Activated gamma-delta T cell treated with anti-CD3 and anti-CD28 coated beads, Interleukin-2, amount 50 U/mL, for 16 hours (primary cell): ENCODE measurements around the gene RXRB.
"Not testable (repeated sequence)": the region's sequence is repeated elsewhere in the genome, so short reads cannot be mapped to it uniquely, and the experiment has no call there.

ENCODE experiments used
- DNase-seq: peaks from one replicate; pipeline ENCODE4 v3.0.0-alpha.2; 2020; ENCODE audit warnings: low read depth

The RXRB gene

GRCh38 chr6:33200219-33201146 lies at the start of gene RXRB, which contains the start of gene SLC39A7:
TSS of gene RXRB (minus strand) at chr6:33200665. CDS start at chr6:33200476, 189 bp downstream.
TSS of gene SLC39A7 (plus strand) at chr6:33200867. CDS start at chr6:33201246, 379 bp downstream.
- peak; percentile 99 for DNase-seq

DNA sequence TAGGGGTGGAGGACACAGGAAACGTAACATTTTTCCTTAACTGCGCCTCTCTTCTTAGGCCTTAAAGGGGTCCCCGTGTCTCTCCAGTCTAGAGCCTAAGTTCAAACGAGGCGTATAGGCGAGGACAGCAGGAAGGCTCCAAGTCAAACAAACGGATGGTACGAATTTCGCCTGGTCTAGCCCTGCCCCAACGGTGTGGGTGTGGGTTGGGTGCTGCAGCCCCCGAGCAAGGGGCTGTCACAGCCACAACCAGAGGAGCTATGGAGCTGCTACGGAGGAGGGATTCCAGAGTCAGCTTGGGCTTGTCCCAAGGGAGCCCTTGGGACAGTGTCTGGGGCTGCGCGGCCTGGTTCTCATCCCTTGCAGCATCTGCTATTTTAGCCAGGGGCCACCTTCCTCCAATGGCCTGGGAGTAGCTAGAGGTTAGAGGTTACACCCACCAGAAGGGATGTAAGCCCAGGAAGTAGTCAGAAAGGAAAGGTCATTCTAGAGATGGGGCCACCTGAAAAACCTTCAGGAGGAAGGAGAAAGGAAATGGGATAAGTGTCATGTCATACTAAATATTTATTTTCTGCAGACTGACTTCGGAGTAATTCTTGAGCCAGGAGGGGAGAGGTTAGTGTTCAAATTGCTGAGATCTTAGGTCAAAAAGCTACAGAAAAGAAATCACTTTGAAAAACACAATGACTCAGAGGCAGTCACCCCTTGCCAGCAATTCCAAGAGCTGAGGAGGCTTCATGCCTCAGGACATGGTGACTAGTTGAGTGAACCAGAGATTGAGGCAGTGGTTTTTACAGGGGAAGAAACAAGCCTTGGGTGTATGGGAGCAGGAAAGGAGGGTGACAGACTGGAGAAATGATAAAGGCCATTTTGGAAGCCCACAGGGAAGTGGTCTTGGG lies 49.5 kb upstream of the RXRB start:
- DNase-seq, result no peak

DNA sequence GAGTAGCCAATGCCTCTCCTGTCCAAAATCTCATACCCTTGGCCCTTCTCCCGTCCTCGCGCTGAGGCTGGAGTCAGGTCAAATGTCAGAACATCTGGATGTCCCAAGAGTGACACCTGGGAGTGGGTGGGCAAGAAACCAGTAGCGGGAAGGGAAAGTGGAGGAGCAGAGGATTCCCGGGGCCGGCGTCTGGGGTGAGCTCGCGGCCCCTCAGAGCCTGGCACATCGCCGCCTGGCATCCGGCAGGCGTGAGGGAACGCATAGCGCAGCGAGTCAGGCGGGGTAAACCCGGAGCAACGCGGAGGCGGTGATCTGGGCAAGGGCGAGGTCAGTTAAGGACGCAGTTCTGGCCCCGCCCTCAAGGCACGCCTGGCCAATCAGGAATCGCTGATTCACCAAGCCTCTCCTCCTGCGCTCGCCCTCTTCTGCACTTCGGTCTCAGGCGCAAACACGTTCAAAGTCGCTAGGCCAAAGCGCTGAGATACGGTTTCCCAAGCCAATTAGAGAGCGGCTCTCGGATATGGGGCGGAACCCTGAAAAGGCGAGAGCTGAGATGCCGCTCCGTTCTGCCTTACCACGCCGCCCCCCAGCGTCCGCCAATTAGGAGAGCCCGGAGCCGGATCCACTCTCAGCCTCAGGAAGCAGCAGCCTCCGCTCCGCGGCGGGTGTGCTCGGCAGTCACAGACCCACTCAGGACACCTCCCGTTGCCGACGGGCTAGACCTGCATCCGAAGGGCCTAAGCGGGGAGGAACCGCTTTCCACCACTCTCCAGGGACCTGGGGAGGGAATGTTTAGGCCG lies 48.7 kb upstream of the RXRB start:
- DNase-seq, result peak; percentile 90

- no peak for DNase-seq
These were observed 48.1 kb upstream of the RXRB start for GRCh38 chr6:33248643-33248931.

DNA sequence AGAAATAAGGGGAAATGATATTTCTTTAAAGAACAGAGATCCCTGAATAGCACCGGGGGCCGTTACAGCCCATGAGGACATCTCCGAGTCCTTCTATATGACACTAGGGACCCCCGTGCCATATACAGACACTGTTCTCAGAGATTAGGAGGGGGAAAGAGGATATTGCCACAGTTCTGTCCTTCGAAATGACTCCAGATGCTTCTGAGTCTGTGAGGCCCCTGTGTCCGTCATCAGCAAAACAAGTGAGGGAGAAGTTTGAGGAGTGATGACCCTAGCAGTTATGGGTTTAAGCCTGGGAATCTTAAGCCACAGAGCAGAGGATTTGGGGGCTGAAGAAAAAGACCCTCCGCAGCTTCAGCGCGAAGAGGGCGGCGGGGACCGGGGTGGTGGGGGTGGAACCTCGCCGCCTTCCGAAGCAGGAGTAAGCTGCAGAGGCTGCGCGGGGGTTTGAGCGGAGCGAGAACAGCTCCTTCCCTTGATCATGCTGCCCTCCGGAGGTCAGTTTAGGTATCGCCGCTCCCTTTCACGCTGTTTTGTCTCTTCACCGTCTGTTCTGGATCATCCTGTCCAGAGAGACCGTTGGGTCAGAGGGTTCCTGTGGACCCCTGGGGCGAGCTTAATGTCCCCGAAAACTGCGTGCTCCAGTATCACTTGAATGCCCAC lies 47.6 kb upstream of the RXRB start:
- DNase-seq, result peak; percentile 90

DNA sequence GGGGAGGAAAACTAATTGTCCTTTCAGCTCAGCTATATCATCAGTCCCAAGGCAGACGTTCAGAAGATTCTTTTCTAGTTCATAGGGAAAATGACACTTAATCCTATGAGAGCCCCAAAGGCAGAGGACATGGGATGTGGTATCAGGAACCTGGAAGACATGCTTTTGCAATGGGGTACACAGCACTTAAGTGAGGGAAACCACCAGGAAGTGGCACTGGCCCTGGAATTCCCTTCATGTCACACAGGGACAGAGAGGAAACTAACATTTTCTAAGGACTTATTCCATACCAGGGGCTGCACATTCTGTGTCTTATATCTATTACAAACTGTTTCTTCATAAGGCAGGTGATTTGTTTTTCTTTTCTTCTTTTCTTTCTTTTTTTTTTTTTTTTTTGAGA lies 43.0 kb upstream of the RXRB start:
- DNase-seq, result no peak

DNA sequence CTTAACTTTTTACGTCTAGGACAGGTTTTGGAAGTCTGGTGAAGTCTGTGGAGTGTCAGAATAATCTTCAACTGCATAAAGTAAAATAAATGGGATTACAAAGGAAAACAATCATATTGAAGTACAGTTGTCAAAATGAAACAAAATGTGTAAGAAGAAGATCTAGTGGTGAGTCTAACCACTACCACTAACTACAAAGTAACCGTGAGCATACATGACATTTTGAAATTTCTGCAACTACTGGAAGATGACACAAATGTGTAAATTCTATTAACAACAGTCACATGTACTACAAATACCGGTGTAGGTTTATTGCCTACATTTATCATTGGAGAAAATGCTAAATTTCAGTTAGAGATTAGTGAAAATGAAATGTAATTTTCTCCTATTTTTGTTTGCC lies 41.5 kb upstream of the RXRB start:
- DNase-seq, result no peak

- DNase-seq, result no peak
These were observed 37.3 kb upstream of the RXRB start for GRCh38 chr6:33237741-33238140.

DNA sequence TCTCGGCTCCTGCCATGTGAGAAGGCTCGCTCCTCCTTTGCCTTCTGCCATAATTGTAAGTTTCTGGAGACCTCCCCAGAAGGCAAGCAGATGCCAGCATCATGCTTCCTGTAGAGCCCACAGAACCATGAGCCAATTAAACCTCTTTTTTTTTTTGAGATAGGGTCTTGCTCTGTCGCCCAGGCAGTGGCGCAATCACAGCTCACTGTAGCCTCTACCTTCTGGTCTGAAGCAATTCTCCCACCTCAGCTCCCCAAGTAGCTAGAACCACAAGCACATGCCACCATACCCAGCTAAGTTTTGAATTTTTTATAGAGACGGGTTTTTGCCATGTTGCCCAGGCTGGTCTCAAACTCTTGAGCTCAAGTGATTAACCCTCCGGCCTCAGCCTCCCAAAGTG lies 36.4 kb upstream of the RXRB start:
- no peak for DNase-seq

DNA sequence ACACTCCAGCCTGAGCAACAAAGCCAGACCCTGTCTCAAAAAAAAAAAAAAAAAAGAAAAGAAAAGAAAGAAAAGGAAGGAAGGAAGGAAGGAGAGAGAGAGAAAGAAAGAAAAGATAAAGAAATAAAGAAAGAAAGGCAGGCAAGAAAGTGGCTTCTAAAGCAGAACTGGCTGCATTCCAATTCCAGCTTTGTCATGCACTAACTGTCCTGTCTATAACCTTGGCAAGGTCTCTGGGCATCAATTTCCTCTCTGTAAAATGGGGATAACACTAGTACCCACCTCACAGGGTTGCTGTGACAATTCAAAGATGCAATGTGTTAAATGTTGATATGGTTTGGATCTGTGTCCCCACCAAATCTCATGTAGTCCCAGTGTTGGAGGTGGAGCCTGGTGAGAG lies 35.9 kb upstream of the RXRB start:
- no peak for DNase-seq

- no peak for DNase-seq
These were observed 34.8 kb upstream of the RXRB start for GRCh38 chr6:33235221-33235634.

- not testable (repeated sequence) for DNase-seq
These were observed 26.1 kb upstream of the RXRB start for GRCh38 chr6:33226503-33227120.

DNA sequence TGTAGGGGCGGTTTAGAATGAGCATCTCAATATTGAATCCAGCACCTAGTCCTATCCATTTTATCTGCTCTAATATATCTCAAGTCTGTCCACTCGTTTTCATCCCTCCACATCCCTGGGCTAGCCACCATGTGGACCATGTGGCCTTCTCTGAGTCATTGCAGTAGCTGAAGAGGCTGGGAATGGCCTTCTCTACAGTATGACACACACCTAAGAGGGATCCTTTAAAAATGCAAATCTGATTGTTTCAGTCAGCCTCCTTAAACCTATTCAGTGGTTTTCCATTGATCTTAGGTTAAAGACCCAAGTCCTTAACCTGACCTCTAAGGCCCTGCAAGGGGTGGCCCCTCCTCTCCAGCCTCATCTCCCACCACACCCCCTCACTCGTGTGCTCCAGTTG lies 17.2 kb upstream of the RXRB start:
- no peak for DNase-seq

DNA sequence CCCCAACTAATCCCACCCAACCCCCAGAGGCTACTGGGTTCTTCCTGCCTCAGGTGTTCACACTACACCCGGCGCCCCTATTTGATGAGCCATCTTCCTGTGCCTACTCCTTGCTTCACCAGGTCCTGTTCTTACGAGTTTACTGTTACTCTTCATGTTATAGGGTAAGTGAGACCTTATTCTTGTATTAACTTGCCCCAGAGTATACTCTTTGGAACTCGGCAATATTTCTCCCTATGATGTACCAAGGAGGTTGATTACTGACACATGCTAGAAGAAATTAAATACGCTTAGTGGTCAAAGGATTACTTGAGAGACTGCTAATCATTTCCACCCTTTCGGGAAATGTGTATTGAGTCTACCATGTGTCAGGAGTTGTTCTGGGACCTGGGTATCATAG lies 16.8 kb upstream of the RXRB start:
- DNase-seq, result no peak

- no peak for DNase-seq
These were observed 15.7 kb upstream of the RXRB start for GRCh38 chr6:33216117-33216649.

GRCh38 chr6:33215271-33216116 lies 15.0 kb upstream of the RXRB start:
- no peak for DNase-seq

DNA sequence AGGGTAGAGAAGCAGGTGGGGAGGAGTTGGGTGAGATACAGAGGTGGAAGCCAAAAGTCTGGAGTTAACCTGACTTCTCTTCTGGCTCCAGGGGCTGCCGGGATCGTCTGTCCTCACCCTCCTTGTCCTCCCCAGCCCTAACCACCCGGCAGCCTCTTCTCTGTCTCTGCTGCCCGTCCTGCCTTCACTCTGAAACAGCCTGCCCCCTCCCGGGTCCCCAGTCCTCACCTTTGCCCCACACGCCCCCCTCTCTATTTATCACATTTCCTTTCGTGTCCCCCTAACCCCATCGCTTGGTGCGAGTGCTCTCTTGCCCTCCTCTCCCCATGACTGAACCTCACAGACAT lies 13.5 kb upstream of the RXRB start:
- DNase-seq, result no peak

DNA sequence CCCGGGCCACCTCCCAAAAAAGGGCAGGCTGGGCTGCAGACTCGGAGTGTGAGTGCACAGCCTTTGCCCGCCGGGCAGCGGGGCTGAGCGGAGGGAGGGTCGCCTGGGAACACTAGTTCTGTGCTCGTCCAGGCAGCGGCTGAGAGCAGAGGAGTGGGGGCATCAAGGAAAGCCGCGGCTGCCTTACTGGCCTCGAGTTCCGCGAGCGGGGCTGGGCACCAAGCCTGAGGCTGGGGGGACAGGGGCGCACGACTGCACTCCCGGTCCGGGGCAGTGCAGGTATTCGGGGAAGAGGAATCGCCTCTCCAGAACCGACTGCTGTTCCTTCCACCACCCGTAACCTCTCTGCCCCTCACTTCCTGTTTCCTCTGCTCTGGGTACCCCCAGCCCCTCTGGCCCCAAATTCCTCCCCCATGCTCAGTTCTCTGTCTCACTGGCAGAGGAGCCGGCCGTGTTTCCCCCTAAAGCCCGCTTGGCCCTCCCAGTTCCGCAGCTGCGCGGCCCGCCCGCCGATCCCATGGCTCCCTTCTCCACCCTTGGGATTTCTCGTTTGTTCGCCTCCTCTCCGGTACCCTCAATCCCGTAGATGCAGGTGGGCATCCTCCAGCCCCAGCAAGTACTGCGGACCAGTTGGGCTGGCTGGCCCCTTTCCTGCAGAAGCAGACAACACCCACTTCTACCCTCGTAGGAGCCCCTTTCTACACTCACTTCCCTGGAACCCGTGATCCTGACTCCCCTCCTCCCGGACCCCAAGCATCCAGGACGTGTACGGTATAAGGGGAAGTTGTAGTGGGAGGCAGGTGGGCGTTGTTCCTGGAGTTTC lies 12.9 kb upstream of the RXRB start:
- DNase-seq, result no peak

- DNase-seq, result no peak
These were observed 12.3 kb upstream of the RXRB start for GRCh38 chr6:33212857-33213165.
